Neuronal stem cell (in vitro differentiated cells): Measurements from ENCODE around the gene PET100.
A peak's percentile ranks its signal among the peaks of the same experiment; 100 is the strongest.

Experiments used
- DNase-seq: peaks from one replicate; pipeline ENCODE4 v3.0.0-alpha.2; 2013; ENCODE audit warnings: low spot score
- H2AFZ ChIP-seq: one replicate; pipeline ENCODE4 v1.6.1; 2013; ENCODE audit warnings: mild to moderate bottlenecking, low read length, inconsistent platforms
- H2AK5ac ChIP-seq: 2 replicates; pipeline ENCODE4 v1.6.1; 2013; ENCODE audit warnings: low read depth, mild to moderate bottlenecking, inconsistent platforms, low read length, moderate library complexity, mixed read lengths
- H2BK120ac ChIP-seq: 2 replicates; pipeline ENCODE4 v1.6.1; 2013; ENCODE audit warnings: low read depth, mild to moderate bottlenecking, inconsistent platforms, low read length, moderate library complexity, mixed read lengths
- H2BK12ac ChIP-seq: one replicate; pipeline ENCODE4 v1.6.1; 2013; ENCODE audit warnings: low read length, inconsistent platforms
- H2BK15ac ChIP-seq: 2 replicates; pipeline ENCODE4 v1.6.1; 2013; ENCODE audit warnings: mild to moderate bottlenecking, low read length, inconsistent platforms, mixed read lengths
- H2BK5ac ChIP-seq: one replicate; pipeline ENCODE4 v1.6.1; 2013; ENCODE audit warnings: inconsistent platforms, mild to moderate bottlenecking, low read length, moderate library complexity
- H3K14ac ChIP-seq: one replicate; pipeline ENCODE4 v1.6.1; 2013; ENCODE audit warnings: low read length, inconsistent platforms
- H3K18ac ChIP-seq: 2 replicates; pipeline ENCODE4 v1.6.1; 2013; ENCODE audit warnings: low read length, inconsistent platforms
- H3K23ac ChIP-seq: 2 replicates; pipeline ENCODE4 v1.6.1; 2013; ENCODE audit warnings: low read depth, mild to moderate bottlenecking, mixed read lengths, low read length, inconsistent platforms; ENCODE audit not compliant: poor library complexity
- H3K27ac ChIP-seq: replicated peaks from 3 replicates; pipeline ENCODE4 v1.5.1; 2013; ENCODE audit warnings: low read length, inconsistent platforms
- H3K27me3 ChIP-seq, 3 experiments: 2 replicates each; pipeline ENCODE4 v1.6.1; 2013; ENCODE audit warnings: low read length in 3 of 3, mild to moderate bottlenecking in 2 of 3, inconsistent platforms in 1 of 3, low read depth in 1 of 3, mixed read lengths in 1 of 3, moderate library complexity in 1 of 3; ENCODE audit not compliant: control insufficient read depth in 3 of 3, insufficient read depth in 3 of 3
- H3K36me3 ChIP-seq, 2 donors: replicated peaks in 1 of 2; 2 replicates each; pipeline ENCODE4 v1.6.1; 2013; ENCODE audit warnings: low read length in 2 of 2; ENCODE audit not compliant: control insufficient read depth in 2 of 2, insufficient read depth in 2 of 2
- H3K4ac ChIP-seq: 2 replicates; pipeline ENCODE4 v1.6.1; 2013; ENCODE audit warnings: inconsistent platforms, mild to moderate bottlenecking, low read length, moderate library complexity
- H3K4me1 ChIP-seq, 2 donors: 1 replicate in 1 of 2; 2 replicates in 1 of 2; pipeline ENCODE4 v1.6.1; 2013; ENCODE audit warnings: low read length in 2 of 2, low read depth in 1 of 2; ENCODE audit not compliant: control insufficient read depth in 2 of 2, insufficient read depth in 1 of 2
- H3K4me2 ChIP-seq: one replicate; pipeline ENCODE4 v1.6.1; 2013; ENCODE audit warnings: mild to moderate bottlenecking, low read length, inconsistent platforms; ENCODE audit not compliant: insufficient read depth, poor library complexity, severe bottlenecking
- H3K4me3 ChIP-seq, 2 donors: 2 replicates each; pipeline ENCODE4 v1.5.1; 2013; ENCODE audit warnings: low read length in 2 of 2, mild to moderate bottlenecking in 2 of 2, inconsistent platforms in 1 of 2, moderate library complexity in 1 of 2
- H3K79me1 ChIP-seq: one replicate; pipeline ENCODE4 v1.6.1; 2013; ENCODE audit warnings: low read depth, mild to moderate bottlenecking, inconsistent platforms, low read length, moderate library complexity
- H3K9ac ChIP-seq: one replicate; pipeline ENCODE4 v1.6.1; 2013; ENCODE audit warnings: mild to moderate bottlenecking, low read depth, low read length, inconsistent platforms; ENCODE audit not compliant: poor library complexity
- H3K9me3 ChIP-seq, 2 donors: replicated peaks in 1 of 2; 2 replicates each; pipeline versions ENCODE3 to v1.6.1; 2013; ENCODE audit warnings: low read length in 2 of 2, mild to moderate bottlenecking in 2 of 2, inconsistent platforms in 1 of 2, low read depth in 1 of 2, mixed read lengths in 1 of 2, moderate library complexity in 1 of 2; ENCODE audit not compliant: control insufficient read depth in 2 of 2, insufficient read depth in 1 of 2
- H4K8ac ChIP-seq: one replicate; pipeline ENCODE4 v1.6.1; 2013; ENCODE audit warnings: low read depth, mild to moderate bottlenecking, inconsistent platforms, low read length, moderate library complexity
- H4K91ac ChIP-seq: one replicate; pipeline ENCODE4 v1.6.1; 2013; ENCODE audit warnings: low read length, low read depth, mild to moderate bottlenecking, inconsistent platforms; ENCODE audit not compliant: poor library complexity
- WGBS, 2 donors: extraction: QIAGEN DNeasy Blood & Tissue Kit; methylation state at CpG; one replicate each; pipeline ENCODE4 v1.1.7; 2013; ENCODE audit warnings: missing lambda C conversion rate in 2 of 2, mixed read lengths in 1 of 2; ENCODE audit not compliant: insufficient read length in 2 of 2, insufficient replicate concordance in 1 of 2; ENCODE audit errors: extremely low coverage in 2 of 2; 5-methylcytosine and 5-hydroxymethylcytosine counted together

PET100 gene

GRCh38 chr19:7605490-7606222, 23.9 kb upstream of the PET100 start:
- no CpG with 5 or more reads among the region's 14 CpGs for WGBS, 2 donors
- no peak overlapping the region for H3K27ac ChIP-seq
- H3K27me3 ChIP-seq: no peaks in the 10 kb centered on the region
- no peak overlapping the region for H3K14ac ChIP-seq
- no peak overlapping the region for H3K4ac ChIP-seq
- no peak overlapping the region for H3K4me3 ChIP-seq
- no peak overlapping the region for H2AFZ ChIP-seq
- DNase-seq: no peak
- H4K91ac ChIP-seq: peak overlapping the region; percentile 6
- H3K18ac ChIP-seq: no peak overlapping the region
- no peaks in the 10 kb centered on the region for H3K4me1 ChIP-seq
- no peak overlapping the region for H2BK5ac ChIP-seq
- H2BK12ac ChIP-seq: no peak overlapping the region
- peaks cover 2% of the 10 kb centered on the region for H3K79me1 ChIP-seq
- H3K9me3 ChIP-seq: no peaks in the 10 kb centered on the region
- no peak overlapping the region for H2BK15ac ChIP-seq
- no peak overlapping the region for H3K4me2 ChIP-seq
- no peak overlapping the region for H2BK120ac ChIP-seq
- peak overlapping the region; percentile 2 for H3K23ac ChIP-seq
- peaks cover 0 to 5% of the 10 kb centered on the region in 2 donors for H3K36me3 ChIP-seq
- no peak overlapping the region for H2AK5ac ChIP-seq
- H4K8ac ChIP-seq: no peak overlapping the region
- no peak overlapping the region for H3K9ac ChIP-seq

- no peak overlapping the region for H2BK120ac ChIP-seq
- H3K27ac ChIP-seq: no peak overlapping the region
- H3K18ac ChIP-seq: no peak overlapping the region
- no peak overlapping the region for H3K4me2 ChIP-seq
- H2AFZ ChIP-seq: no peak overlapping the region
- no CpG with 5 or more reads among the region's 17 CpGs for WGBS, 2 donors
- peak overlapping the region in 1 of 2 donors; percentile 29 for H3K4me3 ChIP-seq
- no peak for DNase-seq
- no peak overlapping the region for H2BK5ac ChIP-seq
- no peaks in the 10 kb centered on the region for H3K27me3 ChIP-seq
- H3K36me3 ChIP-seq: peaks cover 0 to 5% of the 10 kb centered on the region in 2 donors
- peak overlapping the region; percentile 65 for H3K23ac ChIP-seq
- peak overlapping the region; percentile 21 for H3K9ac ChIP-seq
- no peak overlapping the region for H2BK15ac ChIP-seq
- H3K4me1 ChIP-seq: no peaks in the 10 kb centered on the region
- H3K14ac ChIP-seq: no peak overlapping the region
- no peak overlapping the region for H4K91ac ChIP-seq
- H3K4ac ChIP-seq: no peak overlapping the region
- H2AK5ac ChIP-seq: no peak overlapping the region
- peak overlapping the region; percentile 41 for H2BK12ac ChIP-seq
- no peak overlapping the region for H4K8ac ChIP-seq
- H3K9me3 ChIP-seq: no peaks in the 10 kb centered on the region
- H3K79me1 ChIP-seq: peaks cover 2% of the 10 kb centered on the region
Measured at GRCh38 chr19:7606289-7606688, 23.3 kb upstream of the PET100 start.

GRCh38 chr19:7607212-7607873, 22.2 kb upstream of the PET100 start:
- Histone ChIP-seq H3K23ac (no peak overlapping the region), H2BK5ac (peak overlapping the region; percentile 24), H4K8ac (no peak overlapping the region), H2BK15ac (no peak overlapping the region), H3K18ac (no peak overlapping the region), H3K9me3 (no peaks in the 10 kb centered on the region), H2BK120ac (no peak overlapping the region), H3K36me3 (peaks cover 1 to 7% of the 10 kb centered on the region in 2 donors), H3K27me3 (no peaks in the 10 kb centered on the region), H3K27ac (no peak overlapping the region), H3K4me1 (no peaks in the 10 kb centered on the region), H2AK5ac (no peak overlapping the region), H4K91ac (no peak overlapping the region), H2BK12ac (no peak overlapping the region), H3K4ac (no peak overlapping the region), H3K14ac (no peak overlapping the region), H3K4me3 (no peak overlapping the region), H3K9ac (no peak overlapping the region), H2AFZ (no peak overlapping the region), H3K79me1 (peaks cover 2% of the 10 kb centered on the region), H3K4me2 (no peak overlapping the region)
- WGBS, 2 donors: no CpG with 5 or more reads among the region's 10 CpGs
- no peak for DNase-seq

GRCh38 chr19:7607874-7608560, 21.6 kb upstream of the PET100 start:
- Histone ChIP-seq H2AFZ (no peak overlapping the region), H2BK15ac (no peak overlapping the region), H3K23ac (peak overlapping the region; percentile 73), H3K4me1 (no peaks in the 10 kb centered on the region), H3K14ac (no peak overlapping the region), H3K4me2 (no peak overlapping the region), H2BK12ac (peak overlapping the region; percentile 22), H2BK5ac (peak overlapping the region; percentile 24), H2AK5ac (no peak overlapping the region), H3K27ac (no peak overlapping the region), H4K91ac (no peak overlapping the region), H3K4me3 (no peak overlapping the region), H3K9ac (no peak overlapping the region), H2BK120ac (no peak overlapping the region), H3K9me3 (no peaks in the 10 kb centered on the region), H3K4ac (no peak overlapping the region), H3K36me3 (peaks cover 3 to 7% of the 10 kb centered on the region in 2 donors), H3K27me3 (no peaks in the 10 kb centered on the region), H4K8ac (no peak overlapping the region), H3K79me1 (peaks cover 2% of the 10 kb centered on the region), H3K18ac (no peak overlapping the region)
- DNase-seq: no peak
- WGBS, 2 donors: no CpG with 5 or more reads among the region's 25 CpGs
